ENCODE measurements around the gene TMEM255A.

Gene TMEM255A

DNA sequence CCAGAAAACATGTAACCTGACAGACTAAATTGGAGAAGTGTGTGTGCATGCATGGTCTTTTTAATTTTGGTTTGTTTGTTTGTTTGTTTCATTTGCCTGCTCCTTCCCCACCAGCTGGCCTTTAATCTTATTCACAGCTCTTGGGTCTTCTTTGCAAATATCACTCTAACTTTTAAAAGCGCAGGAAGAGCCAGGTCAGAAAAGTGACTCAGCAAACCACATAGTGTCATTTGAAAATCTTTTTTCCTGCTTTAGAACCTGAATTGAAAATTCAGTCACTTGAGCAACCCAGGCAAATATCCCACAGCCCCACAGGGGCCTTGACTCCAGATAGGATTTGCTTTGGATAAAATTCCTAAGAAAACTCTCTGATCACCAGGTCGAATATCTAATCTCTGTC lies 4.6 kb downstream of the TMEM255A start:
- DNase-seq: no peak

DNA sequence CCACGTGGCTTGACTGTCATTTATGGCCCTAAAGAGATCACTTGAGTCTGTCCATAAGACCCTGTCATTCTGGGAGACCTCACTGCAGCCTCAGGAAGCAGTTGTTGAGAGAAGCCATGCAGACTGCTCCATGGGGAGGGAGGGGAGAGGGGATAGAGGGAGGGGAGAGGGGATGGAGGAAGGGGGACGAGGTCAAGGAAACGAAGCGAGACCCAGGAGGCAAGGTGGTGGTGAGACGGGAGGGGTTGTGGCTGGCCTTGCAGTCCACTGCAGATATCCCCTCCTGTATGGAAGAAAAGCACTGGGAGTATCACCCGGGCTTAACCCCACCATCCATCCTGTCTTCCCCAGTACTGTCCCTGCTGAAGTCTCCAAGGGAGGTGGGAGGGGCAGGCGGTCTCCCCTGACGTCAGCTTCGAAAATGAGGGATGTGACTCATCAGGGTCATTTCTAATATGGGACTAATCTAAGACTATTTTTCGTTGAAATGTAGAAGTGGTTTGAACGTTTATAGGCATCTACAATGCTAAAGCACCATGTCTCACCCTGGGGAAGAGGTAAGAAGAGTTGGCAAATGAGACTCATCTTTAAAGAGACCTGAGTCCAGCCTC lies 5.6 kb downstream of the TMEM255A start:
- no peak for DNase-seq

DNA sequence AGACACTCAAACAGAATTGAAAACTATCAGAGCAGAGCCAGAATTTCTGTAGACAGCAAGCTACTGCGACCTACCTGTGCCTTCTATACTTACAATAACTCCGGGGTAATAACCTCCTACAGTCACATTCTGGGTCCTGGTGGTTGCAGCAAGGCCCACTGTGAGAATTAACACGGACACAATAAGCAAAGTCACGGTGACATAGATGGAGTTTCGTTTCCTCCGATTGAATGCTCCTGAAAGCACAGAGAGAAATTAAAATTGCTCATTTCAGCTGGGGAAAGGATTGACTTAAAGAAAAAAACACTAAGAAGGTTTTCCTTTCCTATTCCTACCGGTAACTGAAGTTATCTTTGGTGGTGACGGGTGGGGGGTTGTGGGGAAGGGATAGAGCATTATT lies 7.0 kb downstream of the TMEM255A start:
- no peak for DNase-seq

GRCh38 chrX:120302434-120302833 lies 8.8 kb downstream of the TMEM255A start:
- DNase-seq: peak; percentile 43

GRCh38 chrX:120301960-120302359 lies 9.3 kb downstream of the TMEM255A start:
- DNase-seq: no peak

GRCh38 chrX:120301497-120301896 lies 9.8 kb downstream of the TMEM255A start:
- no peak for DNase-seq

DNA sequence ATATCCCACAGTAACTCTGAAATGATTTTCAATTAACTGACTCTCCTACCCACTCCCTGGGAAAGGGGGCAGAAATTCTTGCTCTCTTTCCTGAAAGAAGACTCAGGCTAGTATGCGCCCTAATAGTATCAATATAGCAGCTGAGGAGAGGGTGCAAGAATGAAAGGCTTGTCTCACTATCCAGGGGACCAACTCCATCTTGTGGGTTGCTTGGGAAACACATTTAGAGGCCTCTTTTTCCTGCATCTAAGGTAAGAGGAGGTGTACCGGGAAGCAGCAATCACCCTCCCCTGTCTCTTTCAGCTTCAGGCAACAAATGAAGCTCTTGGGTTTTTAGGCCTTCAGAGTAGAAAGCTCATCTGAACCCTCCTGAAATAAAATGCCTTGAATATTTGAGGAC lies 11.3 kb downstream of the TMEM255A start:
- no peak for DNase-seq

DNA sequence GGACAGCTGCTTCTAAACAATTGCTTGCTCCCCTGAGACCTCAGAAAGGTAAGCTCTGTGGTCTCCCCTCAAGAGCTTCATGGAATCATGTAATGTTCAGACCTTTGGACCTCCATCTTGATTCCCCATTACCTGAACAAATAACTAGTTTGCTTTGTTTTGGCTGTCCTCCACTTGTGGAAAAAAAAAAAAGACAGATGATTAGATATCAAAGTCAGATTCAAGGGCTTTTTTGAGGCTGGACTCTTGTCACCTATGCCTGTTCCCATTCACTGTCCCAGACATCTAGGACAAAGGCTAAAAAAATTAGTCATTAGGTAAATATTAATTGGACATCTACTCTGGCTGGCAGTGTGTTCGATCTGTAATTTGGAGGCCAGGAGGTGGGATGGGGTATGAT lies 13.3 kb downstream of the TMEM255A start:
- no peak for DNase-seq

- DNase-seq: no peak
Observed at GRCh38 chrX:120294651-120295050, 16.6 kb downstream of the TMEM255A start.

DNA sequence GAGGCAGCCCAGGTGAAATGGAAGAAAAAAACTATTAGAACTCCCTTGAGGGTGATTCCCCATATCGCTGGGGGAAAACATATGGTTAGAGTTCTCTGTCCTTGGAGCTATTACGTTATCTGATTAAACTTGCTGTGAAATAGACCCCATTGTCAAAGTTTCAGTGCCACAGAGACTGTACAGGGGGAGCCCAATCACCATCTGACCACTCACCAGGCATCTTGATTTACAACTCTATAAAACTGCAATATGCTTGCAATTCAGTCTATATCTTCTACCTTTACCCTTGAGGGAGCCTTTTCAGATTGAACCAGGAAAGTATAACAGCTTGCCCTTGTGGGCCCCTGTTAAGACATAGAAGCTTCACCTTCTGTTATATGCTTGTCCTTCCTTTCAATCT lies 18.2 kb downstream of the TMEM255A start:
- DNase-seq: no peak

DNA sequence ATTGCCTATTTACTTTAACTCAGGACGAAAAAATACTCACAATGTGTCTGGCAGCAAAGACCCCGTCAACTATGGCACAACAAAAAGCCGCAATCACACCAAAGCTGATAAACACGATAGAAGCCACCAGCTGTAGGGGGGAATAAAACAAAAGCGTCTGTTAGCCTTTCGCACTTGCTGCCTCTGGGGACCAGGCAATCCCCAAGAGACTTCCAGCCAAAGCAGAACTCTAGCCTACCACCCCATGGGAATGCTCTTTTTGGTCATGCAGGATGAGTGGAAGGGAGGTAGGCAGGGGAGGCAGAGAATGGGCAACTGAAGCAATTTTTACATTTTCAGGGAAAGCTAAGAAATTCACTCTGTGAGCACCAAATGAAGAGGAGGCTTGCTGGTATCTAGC lies 20.1 kb downstream of the TMEM255A start:
- no peak for DNase-seq

DNA sequence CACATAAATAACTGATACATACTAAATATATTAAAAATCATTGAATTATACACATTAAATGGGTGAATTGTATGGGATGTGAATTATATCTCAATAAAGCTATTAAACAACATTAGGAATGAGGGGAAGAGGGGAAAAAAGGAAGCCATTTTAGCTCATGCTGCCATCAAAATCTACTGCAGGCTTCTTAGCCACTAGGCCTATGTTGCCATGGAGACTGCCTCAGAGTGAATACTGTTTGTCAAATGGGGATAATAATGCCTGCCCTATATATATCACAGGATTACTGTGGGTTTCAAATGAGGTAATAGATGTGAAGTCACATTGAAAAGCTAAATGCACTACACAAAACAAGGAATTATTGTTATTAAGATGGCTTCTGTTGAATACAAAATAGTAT lies 21.2 kb downstream of the TMEM255A start:
- no peak for DNase-seq

DNA sequence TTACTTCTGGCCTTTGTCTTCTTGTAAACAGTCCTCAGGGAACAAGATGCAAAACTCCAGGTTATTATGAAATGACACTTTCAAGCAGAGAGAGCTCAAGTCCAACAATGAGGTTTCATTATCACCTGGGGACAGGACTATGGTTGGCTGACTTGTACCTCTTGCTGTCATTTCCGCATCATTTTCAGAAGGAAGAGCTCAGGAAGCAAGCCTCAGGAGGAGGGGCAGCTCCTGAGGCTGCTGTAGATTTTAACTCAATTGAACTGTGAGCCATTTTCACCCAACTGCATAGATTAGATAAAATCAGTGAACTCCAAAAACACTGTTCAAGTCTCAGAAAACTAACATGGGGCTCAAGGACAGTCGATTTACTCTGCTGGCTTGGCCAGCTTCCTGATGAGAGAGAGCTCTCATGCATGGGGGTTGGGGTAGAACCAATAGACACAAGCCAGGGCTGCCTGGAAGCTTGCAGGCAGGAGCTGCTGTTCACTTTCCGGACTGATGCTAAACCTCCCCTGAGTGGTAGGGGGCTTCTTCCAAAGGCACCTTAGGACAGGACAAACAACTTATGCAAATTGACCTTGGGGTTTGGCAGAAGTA lies 23.6 kb downstream of the TMEM255A start:
- no peak for DNase-seq

- no peak for DNase-seq
Observed at GRCh38 chrX:120286733-120287512, 24.3 kb downstream of the TMEM255A start.

GRCh38 chrX:120282697-120283096 lies 28.6 kb downstream of the TMEM255A start:
- no peak for DNase-seq

DNA sequence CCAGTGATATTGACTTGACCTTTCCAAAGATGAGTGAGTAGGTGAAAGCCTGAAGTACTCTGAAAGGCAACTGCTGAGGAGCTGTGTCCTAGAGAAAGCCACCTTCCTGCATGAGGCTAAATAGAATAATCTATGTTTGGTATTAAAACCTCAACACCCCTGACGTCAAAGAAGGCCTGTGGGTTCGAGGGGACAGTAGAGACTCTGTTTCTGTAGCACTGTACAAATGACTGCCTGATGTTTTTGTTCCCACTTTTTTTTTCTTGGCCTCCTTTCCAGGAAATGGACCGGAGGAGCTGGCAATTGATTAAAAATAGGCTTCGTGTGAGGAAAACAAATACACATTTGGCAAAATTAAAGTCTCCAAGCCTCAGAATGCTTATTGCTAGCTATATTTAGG lies 29.5 kb downstream of the TMEM255A start:
- DNase-seq: no peak

DNA sequence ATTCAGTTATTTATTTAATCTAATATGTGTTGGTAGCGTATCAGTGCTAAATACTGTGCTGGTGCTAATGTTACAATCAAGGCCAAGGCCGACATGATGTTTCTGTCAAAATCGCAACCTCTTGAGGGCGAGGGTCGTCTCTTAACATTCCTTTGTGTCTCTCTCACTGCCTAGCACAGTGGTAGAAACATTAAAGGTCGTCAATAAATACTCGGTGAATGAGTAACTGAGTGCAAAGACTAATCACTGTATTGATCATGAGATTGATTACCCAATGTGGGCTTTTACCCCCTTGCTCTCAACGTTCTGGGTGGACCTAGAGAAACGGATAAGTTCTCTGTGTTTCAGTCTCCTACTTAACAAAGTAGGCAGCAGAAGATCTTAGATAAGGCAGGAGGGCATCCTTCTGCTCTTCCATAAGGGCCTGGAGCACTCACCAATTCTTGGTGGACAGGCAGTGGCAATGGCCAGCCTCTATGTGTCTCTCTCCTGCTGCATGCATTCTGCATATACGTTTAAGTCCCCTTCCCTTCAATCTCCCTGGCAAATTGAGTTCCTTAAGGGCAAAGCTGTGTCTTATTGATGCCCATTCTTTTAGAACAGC lies 30.1 kb downstream of the TMEM255A start:
- no peak for DNase-seq

- DNase-seq: no peak
Observed at GRCh38 chrX:120274958-120275357, 36.3 kb downstream of the TMEM255A start.

GRCh38 chrX:120274145-120274544 lies 37.1 kb downstream of the TMEM255A start:
- no peak for DNase-seq

GRCh38 chrX:120271218-120271617 lies 40.0 kb downstream of the TMEM255A start:
- no peak for DNase-seq

DNA sequence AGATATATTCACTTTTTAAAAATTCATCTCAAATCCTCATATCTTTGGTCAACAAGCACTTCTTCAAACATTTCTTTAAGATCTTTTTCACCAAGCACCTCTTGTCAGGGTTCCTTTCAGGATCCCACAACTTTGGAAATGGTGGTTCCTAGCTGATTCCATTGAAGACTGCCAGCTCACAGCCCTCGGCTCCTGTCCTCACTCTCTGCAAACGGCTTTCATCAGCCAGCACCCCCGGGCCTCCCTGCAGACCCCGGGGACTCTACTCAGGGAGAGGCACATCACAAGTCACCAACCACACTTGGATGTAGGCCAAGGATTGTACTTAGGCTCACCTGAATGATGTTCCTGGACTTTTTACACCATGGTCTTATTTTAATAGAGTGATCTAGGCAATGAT lies 40.7 kb downstream of the TMEM255A start:
- DNase-seq: no peak

DNA sequence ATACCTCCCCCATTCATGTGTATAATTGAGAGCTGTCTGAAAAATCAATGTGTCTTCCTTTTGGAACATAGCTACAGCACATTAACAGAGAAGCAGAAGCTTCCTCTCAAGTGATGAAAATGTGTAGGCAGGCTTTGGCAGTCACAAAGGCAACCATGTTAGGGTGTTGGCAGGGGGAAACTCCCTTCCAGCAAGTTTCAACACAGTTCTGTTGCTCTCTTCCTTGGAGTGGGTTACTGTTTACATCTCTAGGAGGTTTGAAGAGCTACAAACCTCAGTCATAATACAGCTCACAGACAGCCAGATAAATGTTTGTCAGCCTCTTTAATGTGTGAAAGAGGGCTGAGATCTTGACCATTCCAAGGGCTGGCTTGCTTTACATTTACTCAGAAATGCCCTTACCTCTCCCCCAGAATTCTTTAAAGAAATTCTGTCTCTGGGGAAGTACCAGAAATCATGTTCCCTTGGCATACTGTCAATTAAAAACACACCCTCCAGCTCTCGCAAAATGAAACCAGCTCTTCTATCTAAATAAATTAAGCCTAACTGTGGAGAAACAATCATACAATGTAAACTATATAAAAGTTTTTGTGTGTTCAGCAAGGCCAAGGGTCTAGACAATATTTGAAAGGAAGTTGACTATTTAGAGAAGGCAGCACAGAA lies 41.8 kb downstream of the TMEM255A start:
- peak; percentile 15 for DNase-seq

GRCh38 chrX:120264341-120264740 lies 46.9 kb downstream of the TMEM255A start:
- no peak for DNase-seq

Data from central memory CD4-positive, alpha-beta T cell (primary cell).